NCI-H2196 (cell line): ENCODE measurements around the gene CBX2.
"Not testable (repeated sequence)": the region's sequence is repeated elsewhere in the genome, so short reads cannot be mapped to it uniquely, and the experiment has no call there.

ENCODE experiments used
- DNase-seq: peaks from one replicate; lab custom pipeline; 2025; ENCODE audit not compliant: unreplicated experiment; lab: John Stamatoyannopoulos, UW

Gene CBX2

DNA sequence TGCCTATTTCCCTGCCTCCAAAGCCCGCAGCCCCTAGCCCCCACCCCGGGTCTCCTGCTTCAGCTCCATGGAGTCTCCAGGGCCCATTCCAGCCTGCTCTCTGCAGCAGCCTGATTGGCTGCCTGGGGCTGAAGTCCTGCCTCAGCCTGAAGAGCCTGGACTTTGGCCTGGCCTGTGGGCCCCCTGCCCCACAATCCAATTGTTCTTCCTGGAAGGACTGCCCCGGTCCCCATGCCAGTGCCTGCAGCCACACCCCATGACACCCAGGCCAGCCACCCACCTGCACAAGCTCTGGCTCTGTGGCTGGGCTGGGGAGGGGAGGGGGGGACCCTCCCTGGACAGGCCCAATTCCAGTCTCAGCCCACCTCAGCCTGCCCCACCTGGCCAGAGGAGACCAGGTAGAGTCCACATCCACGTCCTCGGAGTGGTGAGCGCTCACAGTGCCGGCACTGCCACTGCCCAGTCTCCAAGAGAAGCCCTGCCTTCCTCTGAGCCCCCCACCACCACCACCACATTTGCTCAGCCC is 34.9 kb upstream of the CBX2 start:
- no peak for DNase-seq

DNA sequence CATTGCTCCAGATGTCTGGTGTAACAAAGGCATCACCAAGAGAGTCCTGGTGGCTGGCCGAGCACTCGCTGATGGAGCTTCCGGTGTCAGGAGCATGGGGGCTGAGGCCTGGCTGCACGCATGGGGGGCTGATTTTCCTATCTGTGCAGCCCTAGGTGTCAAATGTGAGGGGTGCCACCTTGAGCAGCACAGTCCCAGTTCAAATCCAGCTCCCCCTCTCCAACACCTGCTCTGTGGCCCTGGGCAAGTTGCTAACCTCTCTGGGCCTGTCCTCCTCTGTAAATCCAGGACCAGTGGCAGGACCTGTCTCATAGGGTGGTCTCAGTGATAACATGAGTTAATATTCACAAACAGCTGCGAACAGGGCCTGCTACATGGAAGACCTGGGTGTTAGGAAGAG is 34.3 kb upstream of the CBX2 start:
- DNase-seq, result no peak

GRCh38 chr17:79745641-79746105 is 32.3 kb upstream of the CBX2 start:
- DNase-seq, result no peak

DNA sequence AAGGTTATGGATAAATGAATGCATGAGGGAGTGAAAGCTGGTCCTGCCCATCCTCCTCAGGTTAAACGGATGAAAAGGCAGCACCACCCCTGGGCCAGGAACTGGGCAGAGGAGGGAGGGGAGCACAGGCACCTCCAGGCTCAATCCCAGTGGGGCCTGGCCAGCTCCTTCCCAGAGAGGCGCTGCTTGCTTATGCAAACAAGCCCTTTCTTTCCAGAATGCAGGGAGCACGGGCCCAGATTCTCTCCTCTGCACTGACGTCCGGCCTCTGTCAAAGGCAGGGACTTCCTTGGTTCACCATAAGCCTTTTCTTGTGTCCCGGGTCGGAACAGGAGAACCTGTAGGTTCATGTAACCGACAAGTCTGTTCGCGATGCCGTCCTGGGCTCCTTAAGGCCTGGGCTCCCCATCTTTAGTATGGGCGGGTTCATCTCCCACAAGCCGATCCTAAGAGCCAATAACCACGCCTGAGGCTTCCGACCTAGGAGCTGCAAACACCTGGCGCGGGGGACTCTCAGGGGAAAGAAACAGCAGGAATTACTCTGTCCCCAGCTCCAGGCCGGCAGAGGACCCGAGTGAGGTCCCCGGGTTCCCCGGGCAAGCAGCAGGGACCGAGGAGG is 30.9 kb upstream of the CBX2 start:
- DNase-seq, result no peak

DNA sequence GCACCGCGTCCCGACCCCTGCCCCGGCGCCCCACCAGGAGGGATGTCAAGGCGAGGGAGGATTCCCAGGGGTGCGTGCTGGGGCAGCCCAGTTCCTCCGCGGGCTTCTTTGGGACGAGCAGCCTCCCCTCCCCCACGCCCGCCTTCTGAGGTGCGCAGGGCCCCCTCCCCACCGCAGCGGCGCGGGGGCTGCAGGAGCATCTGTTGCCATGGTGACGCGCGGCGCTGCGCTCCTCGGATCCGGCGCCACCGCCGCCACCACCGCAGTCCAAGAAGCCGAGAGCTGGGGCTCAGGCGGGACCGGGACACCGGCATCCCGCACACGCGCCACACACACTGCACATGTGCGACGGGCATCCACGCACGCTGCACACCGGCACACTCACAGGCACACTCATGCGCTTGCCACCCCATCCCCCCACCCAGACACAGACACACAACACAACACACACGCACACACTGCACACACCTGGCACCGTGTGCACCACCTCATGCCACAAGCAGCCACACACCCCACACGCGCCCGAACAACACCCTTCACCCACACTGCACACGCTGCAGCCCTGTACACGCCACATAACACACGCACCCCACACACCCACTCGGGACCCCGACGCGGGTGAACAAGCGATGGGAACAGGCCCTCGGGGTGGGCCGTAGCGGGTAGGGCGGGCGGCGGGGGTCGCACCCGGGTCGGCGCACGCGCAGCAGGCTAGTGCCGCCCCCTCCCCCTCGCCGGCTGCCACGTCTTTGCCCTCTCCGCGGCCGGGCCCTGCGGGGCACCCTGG is 30.2 kb upstream of the CBX2 start:
- DNase-seq, result no peak

DNA sequence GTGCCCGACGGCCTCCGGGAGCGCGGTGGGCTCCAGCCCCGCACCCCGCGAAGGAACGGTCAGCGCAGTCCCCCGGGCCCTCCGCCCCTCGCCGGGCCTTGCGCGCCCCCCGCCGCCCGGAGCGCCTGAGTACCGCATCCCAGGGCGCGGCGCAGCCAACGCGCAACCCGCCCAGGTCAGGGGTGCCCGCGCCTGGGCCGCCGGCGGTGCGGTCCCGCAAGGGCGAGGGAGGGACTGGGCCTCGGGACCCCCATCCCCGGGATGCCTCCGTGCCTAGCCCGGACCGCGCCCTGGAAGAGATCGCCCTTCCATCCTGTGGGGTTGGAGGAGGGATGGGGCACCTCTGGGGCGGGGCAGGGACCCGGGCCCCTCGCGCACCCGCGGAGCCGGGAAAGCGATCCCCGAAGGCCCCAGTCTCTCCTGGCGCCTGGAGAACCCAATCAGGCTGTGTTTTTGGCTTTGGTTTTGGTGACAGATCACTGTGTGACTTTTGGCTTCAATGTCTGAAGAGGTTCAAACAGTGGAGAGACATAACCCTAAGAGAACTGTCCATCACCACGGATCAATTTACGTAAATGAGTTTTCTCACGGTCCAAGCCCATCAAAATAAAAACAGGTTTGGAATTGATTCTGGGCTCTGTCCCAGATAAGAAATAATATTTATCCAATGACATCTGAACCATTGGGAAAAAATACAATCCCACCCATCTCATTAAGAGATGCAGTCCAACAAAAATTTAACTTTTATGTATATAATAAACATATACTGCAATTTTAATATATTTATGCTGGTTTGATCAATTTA is 29.5 kb upstream of the CBX2 start:
- no peak for DNase-seq

GRCh38 chr17:79749156-79749815 is 28.7 kb upstream of the CBX2 start:
- no peak for DNase-seq

DNA sequence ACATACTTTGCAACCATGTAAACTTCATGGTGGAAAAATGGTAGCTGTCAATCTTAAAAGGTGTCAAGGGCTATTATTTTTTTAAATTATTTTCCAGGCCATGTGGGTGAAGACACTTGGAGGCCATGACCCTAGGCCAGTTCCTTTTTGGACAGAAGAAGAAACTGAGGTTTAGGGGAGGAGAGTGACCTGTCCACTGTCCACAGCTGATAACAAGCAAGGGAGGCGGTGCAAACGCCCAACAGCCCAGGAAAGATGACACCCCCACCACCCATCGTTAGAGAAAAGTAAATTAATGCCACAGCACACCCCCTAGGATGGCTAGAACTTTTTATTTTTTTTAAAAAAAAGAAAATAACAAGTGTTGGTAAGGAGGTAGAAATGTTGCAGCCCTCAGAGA is 28.0 kb upstream of the CBX2 start:
- no peak for DNase-seq

- no peak for DNase-seq
Observed at GRCh38 chr17:79750650-79751545, 27.1 kb upstream of the CBX2 start.

DNA sequence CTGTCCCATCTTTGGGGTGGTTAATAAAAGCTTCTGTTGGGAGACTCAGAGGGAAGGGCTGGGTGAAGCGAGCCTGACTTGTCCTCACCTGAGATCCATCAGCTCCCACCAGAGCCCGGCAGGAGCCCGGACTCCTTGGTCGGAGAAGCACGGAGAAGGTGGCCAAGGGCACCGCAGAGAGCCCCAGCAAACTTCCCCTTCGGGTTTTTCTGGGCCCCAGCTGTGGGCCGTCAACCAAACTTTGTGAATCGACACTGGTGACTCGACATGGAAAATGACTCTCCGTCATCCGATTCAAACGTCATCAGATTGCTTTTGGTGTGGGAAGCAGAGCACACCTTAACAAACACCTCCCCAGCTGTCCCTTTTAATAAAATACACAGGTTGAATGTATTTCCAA is 25.8 kb upstream of the CBX2 start:
- DNase-seq, result no peak

- no peak for DNase-seq
Observed at GRCh38 chr17:79754370-79754769, 23.6 kb upstream of the CBX2 start.

GRCh38 chr17:79754903-79755302 is 23.0 kb upstream of the CBX2 start:
- DNase-seq, result not testable (repeated sequence)

DNA sequence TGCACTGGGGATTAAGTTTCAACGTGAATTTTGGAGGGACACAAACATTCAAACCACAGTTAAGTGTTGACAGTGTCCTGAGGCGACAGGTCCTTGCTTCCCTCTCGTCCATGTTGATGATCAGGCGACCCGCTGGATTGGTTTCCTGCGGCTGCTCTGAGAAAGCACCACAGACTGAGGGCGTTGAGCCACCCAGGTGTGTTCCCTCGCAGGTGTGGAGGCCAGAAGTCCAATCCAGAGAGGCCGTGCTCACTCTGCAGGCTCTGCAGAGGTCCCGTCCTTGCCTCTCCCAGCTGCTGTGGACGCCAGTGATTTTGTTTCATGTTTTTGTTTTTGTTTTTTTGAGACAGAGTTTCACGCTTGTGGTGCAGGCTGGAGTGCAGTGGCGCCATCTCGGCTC is 22.4 kb upstream of the CBX2 start:
- DNase-seq, result no peak

GRCh38 chr17:79757140-79757745 is 20.7 kb upstream of the CBX2 start:
- DNase-seq, result no peak

DNA sequence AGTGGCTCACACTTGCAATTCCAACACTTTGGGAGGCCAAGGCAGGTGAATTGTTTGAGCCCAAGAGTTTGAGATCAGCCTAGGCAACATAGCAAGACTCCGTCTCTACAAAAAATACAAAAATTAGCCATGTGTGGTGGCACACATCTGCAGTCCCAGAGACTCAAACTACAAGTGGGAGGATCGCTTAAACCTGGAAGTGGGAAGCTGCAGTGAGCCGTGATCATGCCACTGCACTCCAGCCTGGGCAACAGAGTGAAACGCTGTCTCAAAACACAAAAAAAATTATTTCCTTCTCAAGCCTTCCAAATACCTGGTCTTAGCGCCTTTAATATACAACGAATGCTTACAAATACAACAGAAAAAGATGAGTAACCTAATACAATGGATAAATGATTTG is 19.7 kb upstream of the CBX2 start:
- DNase-seq, result no peak

DNA sequence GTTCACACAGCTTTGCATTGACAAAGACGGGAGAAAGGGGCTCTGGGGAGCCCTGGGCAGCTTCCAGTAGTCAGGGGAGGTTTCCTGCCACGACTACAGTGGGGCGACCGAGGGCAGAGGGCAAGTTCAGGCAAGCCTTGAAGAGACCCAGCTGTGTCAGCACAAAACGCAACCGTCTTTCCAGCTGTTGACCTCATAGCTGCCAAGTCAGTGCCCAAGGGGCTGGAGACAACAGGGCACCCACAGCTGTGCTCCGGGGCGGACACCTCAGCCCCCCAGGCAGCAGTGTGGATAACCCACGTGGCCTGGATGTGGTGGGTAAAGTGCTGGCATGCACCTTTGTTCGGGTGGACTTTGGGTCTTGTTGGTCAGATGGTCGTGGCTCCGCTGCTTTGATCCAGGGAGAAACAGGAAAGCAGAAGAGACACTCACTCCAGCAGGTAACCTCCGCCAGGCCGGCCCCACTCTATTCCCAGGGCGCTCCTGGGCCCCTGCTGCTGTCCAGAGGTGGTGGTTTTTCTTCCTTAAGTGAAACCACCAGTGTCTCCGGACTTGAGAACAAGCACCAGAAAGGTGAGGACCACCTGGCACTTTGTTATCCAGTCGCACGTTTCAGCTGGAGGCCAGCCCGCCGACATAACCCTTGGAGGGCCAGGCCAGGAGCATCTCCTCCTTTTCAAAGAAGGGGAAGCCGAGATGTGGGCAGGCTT is 17.6 kb upstream of the CBX2 start:
- no peak for DNase-seq

- DNase-seq, result no peak
Observed at GRCh38 chr17:79761894-79762589, 15.9 kb upstream of the CBX2 start.

GRCh38 chr17:79765708-79766107 is 12.2 kb upstream of the CBX2 start:
- DNase-seq, result no peak
